GM19467 (cell line): ENCODE results near the gene RAB6B.

Source experiments
- ATAC-seq: cut with Tn5 transposase; IDR thresholded peaks from one replicate; pipeline ENCODE4 v1.9.1; 2021; ENCODE audit warnings: mild to moderate bottlenecking, moderate library complexity; ENCODE audit not compliant: unreplicated experiment

The RAB6B gene

DNA sequence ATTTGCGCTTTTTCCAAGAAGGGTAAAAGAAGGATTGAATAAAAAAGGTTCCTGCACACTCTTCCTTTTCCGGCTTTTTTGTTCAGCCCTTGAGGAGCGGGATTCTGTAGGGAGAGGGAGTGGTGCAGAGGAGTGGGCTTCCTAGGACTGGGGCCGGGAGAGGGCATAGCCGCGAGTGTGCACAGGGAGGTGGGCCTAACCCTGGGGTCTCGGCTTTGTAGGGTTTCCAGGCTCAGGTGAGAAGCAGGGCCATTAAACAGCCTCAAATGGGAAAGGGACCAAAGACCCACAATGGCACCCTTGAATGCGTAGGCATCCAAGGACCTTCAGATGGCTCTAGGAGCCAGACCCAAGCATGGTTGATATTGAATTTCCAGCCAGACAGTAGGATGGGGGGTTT lies 35.4 kb upstream of the RAB6B start:
- no peak for ATAC-seq

DNA sequence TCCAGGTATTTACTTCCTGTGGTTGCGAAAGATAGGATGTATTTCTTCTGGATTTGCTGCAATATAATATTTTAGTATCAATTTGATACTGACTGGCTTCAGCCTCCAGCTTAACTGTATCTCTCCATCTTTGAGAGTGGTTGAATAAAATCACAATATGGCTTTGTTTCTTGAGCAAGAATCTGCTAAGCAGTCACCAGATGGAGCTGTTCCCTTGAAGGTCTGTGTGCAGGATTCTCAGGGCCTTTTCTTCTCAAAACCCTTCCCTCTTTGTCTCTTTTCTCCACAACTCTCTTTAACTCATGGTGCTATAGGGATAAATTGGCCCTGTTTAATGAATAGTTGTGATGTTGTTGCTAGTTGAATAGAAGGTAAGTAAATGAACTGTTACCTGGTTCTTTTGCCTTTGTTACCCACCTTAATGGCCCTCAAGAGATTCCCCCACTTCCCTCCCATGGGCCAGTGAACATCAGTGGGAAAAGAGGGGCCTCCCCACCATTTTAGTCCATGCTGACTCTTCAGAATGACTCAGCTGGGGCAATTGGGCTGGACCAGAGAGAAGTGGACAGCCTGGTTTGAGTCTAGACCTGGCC lies 34.8 kb upstream of the RAB6B start:
- no peak for ATAC-seq

DNA sequence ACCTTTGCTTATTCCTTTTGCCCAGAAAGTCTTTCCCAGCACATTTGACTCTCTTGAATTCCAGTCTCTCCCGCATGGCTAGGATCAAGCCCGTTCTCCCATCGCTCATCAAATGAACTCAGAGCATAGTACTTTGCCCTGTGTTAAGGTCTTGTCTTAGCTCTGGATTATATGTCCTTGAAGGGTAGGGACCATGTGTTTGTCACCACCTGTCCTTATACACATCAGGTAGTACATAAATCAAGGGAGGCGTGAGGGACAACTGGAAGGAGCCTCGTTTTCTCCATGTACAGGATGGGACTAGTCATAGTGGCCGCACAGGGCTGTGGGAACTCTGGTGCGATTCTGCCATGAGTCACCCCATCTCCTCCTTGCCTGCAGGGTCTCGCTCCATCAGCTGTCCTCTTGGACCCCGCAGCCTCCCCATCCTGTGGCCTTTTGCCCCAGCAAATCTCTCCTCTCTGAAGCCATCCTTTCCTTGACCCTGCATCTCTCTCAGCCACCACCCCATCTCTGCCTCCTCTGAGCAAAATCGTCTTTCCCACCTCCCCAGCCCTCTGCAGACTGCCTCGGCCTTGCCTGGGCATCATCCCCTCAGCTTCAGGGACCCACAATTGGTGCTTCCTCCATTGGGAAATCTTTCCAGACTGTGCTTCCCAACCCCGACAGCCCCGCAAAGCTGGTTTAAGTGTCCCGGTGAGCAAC lies 33.4 kb upstream of the RAB6B start:
- ATAC-seq, result no peak

DNA sequence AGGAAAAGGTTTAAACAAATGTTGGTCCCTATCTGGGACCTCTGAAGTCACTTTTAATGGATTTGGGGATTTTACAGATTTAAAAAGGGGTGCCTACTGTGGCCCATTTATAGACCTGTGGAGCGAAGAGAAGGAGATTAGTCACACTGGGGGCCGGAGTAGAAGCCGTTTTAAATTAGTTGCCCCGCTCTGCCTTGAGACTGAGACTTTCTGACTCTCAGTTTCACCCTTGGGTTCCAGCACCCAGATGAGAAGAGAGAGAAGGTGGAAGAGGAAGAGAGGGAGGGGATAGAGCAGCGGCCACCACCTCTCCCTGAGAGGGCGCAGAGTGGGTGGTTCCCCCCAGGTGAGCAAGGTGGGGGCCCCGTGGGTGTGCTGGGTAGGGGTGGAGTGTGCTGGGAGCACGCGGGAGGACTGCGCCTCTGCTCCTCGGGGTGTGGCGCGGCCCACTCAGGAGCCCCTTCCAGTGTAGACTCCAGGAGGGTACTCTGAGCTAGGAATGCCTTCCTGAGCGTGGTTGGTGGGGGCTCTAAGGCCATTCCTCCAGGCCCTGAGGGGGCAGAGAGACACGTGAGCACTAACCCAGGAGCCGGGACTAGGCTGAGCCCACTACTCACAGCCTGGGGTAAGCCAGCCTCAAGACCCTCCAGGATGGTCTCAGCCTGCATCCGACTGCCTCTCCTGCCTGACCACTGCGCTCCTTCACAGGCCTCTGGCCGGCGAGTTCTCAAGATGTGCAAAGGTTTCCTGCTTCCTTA lies 32.6 kb upstream of the RAB6B start:
- no peak for ATAC-seq

DNA sequence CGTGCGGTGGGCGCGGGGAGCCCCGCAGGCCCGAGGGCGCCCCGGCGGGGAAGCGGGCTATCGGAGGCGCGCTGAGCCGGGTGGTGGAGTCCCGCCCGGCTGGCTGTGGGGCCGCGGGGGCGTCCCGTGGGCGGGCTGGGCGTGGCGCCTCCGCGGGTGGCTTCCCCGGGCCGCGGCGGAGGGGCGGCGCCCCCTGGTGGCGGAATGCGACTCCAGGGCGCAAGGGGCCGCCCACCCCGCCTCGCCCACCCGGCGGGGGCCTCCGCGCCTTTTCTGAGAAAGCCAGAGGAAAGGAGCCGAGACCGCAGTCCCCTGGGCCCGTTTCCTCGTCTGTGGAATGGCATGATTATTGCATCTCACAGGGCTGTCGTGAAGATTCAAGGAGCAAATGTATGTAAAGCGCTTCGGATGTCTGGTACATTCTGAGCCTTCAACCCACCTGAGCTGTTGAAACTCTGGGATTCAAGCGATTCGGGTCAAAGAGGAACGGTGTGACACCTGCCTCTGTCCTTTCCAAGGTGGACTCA lies 31.9 kb upstream of the RAB6B start:
- ATAC-seq, result peak; percentile 66

DNA sequence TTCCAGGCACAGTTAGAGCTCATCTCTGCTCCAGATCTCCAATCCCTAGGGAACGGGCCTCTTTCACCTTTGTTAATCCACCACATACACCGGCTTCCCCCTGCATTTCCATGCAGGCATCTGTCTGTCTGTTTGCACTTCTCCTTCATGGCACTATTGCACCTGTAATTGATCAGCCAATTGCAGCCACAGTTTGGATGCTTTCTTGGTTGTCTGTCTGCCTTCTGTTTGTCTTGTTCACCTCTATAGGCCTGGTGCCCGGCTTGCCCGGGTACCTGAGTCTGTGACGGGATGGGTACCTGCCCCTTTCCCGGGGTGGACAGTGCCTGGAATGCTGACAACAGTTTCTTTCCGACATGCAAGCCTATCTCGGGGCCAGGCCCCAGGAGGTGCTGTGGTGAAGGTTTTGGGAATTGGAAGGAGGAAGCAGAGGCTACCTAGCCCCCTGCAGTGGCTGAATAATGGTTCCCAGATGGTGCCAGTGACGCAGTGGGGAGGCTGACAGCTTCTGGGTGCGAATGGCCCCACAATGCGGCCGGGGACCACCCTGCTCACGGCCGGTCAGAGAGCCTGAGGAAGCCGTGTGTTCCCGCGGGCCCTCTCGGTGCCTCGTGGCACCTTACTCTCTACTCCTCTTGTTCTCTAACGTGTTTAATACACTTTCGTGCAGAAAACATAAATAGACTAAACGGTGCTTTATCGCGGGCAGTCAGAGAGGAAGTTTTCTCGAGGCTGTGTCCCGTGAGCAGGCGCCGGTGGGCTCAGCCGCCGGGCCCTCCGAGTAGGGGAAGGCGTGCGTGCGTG lies 31.3 kb upstream of the RAB6B start:
- peak; percentile 11 for ATAC-seq

DNA sequence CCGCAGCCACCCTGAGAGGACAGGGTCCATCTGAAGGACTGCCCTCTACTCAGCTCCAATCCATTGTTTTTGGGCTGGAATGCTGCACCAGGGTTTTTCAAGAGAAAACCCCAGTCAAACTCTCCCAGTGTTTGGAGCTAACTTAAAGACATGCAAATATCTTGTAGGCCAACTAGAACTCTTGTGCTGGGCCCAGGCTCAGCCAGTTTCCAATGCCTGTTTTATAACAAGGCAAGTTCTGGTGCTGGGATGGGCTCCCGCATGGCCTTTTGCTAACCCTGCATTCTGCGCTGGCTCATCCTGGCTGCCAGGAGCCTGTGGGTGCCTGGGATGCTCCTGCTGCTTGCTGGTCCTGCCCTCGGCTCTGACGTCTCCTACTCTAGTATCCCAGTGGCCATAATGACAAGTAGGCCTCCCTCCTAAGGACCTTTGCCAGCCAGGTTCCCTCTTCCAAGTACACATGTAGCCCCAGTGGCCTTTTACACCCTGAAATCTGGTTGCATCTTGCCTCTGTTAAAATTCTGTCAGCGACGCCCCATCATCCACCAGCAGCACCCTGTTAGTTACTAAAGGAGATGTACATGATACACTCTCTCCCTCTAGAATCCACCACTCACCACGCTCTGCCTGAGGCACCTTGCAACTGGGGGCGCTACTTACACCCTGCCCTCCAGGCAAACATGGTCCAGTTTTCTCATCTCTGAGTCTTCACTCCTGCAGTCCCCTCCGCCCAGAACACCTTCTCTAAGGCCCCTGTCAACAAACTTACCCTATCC lies 30.5 kb upstream of the RAB6B start:
- no peak for ATAC-seq

DNA sequence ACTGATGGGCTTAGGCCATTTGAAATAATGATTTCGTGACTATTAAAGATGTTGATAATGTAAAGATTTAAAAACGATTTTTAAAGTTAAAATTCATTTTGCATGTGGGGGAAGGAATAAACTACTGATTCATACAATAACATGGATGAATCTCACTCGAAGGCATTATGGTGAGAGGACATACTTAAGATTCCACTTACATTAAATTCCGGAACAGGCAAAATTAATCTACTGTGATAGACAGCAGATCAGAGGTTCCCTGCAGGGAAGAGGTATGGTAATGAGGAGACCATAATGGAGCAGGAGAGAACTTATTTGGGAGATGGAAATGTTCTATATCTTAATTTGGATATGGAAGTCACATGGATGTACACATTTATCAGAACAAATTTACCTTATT lies 28.4 kb upstream of the RAB6B start:
- ATAC-seq, result no peak

DNA sequence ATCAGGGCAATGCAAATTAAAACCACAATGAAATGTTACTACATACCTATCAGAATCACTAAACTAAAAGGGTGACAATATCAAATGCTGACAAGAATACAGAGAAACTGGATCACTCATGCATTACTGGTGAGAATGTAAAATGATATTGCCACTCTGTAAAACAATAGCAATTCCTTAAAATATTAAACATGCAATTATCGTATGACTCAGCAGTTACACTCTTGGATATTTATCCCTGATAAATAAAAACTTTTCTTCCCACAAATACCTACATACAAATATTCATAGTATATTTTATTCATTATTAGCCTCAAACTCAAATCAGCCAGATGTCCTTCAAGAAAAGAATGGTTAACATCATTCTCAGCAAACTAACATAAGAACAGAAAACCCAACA lies 25.9 kb upstream of the RAB6B start:
- no peak for ATAC-seq

DNA sequence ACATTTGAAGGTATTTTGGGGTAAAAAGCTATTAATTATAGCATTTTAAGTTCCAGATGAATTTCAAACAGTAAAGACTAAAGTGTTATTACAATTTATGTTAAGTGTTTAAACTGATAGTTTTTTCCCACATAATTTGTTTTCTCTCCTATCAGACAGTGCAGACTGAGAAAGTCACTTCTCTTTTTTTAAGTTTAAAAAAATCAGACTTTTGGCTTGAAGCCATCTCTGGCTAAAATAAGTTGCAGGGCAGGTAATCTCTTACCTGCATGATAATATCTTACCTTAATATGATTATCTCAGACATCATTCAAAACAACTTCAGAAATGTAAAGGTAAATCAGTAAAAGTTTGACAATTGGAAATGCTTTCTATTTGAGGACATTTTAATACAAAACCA lies 21.5 kb upstream of the RAB6B start:
- no peak for ATAC-seq

DNA sequence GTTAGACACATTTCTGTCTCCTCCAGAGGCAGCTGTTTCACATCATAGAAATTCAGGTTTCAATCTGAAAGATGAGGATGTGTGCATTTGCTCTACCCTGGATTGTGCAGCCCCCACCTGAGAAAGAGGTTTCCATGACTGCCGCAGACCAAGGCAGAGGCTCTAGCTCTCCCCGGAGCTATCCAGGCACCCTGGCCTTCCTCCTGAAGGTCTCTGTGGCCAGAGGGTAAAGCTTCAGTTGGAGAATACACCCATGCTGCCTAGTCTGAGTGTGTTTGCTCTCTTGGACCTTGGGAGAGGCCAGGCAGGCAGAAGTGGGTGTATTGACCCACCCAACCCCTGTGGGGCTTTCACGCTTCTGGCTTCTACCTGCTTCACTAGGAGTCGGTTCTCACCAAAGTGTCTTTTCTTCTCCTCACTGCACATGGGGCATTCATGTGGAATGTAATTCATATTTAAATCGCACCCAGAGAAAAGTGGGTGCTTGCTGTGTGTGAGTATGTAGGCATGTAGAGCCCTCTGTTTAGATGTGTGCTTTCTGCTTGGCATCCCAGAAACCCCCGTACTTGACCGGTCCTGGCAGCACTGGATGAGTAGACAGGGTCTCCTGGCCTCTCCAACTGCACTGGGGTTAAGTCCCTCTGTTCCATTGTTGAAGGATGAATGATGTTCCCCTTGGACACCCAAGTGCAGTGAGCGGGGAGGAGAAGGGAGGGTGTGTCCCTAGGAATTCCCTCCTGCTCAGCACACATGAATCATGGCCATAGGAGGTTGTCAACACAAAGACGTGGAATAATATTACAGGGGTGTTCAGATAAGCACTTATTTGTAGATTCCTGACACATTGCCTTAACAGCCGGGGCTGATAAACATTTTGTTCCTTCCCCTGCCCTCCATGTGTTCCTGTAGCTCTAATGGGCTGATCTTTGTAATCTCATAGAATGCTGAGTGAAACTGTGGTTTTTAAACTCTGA lies 20.3 kb upstream of the RAB6B start:
- no peak for ATAC-seq

DNA sequence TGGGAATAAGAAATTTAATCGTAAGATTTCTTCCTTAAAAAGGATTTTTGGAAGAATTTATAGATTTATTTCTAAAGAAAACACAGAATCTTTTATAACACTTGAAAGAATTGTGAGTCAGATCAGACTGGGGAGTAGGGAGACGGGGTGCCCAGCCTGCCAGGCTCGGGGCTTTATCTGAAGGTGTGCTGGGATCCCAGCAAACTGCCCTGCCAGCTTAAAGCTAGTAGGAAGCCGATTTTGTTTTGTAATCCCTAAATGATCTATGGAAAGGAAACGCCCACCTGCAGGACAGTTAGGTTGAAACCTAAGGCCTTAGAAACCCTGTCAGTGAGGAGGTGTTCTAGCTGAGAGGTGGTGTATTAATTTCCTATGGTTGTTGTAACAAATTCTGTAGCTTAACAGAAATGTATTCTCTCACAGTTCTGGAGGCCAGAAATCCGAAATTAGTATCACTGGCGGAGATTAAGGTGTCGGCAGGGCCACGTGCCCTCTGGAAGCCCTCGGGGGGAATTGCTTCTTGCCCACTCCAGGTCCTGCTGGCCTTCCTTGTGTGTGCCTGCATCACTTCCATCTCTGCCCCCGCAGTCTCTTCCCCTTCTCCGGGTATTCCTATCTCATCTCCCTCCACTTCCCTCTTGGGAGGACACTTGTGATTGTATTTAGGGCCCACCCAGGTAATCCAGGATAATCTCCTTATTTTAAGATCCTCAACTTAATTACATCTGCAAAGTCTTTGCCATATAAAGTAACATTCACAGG lies 19.3 kb upstream of the RAB6B start:
- no peak for ATAC-seq

DNA sequence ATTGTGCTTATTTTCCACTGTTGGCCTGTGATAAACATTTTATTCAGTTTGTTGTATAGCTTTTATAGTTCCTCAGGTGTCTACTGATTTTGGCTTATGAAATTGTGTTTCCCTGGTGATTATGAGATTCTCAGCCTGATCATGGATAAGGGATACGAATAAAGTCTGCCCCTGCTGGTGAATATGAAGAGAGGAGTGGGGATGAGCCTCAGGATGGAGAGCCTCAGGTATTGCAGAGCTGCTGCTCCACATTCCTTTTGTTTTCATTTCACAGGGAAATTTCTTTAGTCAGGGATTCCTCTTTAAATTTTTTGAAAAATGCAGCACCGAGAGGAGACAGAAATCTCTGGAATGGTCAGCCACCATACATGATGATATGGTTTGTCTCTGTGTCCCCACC lies 14.7 kb upstream of the RAB6B start:
- ATAC-seq, result no peak

DNA sequence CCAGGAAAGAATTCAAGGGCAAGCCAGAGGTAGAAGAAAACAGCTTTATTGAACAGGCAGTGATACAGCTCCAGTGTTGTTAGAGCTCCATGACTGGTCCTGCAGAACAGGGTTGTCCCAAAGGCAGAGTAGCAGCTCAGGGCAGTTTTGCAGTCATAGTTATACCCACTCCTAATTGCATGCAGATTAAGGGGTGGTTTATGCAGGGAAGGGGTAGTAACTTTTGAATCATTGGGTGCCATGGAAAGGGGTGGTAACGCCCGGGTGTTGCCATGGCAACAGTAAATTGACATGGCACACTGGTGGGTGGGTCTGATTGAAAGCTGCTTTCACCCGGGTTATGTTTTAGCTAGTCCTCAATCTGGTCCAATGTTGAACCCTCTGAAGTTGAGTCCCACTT lies 9.7 kb upstream of the RAB6B start:
- ATAC-seq, result no peak

DNA sequence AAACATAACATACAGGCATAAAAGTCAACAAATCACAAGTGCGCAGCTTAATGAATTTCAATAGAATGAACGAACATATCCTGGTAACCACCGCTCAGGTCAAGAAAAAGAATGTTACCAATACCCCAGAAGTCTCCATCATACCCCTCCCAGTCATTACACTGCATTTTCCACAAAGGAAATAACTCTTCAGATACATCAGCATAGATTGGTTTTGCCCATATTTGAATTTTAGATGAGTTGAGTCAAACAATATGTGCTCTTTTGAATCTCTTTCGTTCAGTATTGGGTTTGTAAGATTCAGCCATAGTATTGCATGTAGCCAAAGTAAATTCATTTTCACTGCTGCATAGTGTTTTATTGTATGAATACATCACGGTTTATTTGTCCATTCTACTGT lies 6.2 kb upstream of the RAB6B start:
- ATAC-seq, result no peak

DNA sequence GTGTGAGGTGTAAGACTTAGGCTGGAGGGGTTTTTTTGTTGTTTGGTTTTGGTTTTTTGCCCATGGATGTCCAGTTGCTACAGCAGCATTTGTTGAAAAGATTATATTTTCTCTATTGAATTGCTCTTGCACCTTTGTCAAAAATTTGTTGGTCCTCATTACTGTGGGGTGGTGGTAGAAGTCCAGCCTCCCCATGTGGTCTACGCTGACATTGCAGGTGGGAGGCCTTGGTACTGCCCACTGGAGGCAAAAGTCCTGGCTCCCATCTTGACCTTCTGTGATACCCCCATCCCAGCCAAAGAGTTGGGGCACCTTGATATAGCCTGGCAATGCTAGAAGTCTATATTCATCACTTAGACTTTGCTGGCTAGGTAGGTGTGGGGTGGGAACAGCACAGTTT lies 5.4 kb upstream of the RAB6B start:
- no peak for ATAC-seq

DNA sequence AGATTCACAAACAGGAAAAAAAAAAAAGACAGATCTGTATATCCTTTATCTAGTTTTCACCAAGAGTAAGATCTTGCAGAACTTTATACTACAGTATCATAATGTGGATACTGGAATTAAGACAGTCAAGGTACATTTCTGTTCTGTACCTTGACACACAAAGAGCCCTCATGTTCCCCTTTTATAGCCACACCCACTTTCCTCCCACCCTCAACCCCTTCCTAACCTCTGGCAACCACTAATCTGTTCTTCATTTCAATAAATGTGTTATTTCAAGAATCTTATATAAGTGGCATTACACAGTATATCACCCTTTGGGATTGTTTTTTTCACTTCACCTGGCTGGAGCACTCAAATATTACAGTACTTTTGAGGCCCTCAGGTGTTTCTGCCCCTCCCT lies 3.6 kb upstream of the RAB6B start:
- no peak for ATAC-seq

DNA sequence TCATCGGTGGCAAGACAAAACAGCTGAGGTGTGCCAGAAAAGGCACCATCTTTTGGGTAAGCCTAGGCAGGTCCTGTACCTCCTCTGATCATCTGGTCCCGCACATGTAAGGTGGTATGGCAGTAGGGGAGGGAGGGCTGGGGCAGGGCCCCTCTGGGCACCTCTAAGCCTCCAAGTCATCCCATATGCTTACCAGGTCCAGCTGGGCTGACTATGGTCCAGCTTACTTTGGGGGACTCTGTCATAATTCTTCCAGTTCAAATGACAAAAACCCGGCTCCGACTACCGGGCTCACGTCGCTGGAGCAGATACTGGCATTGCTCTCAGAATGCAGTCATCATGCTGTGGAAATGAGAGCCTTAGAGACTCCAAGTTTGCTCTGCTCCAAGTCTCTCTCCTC lies 1.9 kb upstream of the RAB6B start:
- ATAC-seq, result no peak
